COR-L47 (cell line): ENCODE results near the gene BIRC2.
A peak's percentile ranks its signal among the peaks of the same experiment; 100 is the strongest.
"Not testable (repeated sequence)": the region's sequence is repeated elsewhere in the genome, so short reads cannot be mapped to it uniquely, and the experiment has no call there.

Source experiments
- DNase-seq: peaks from one replicate; lab custom pipeline; 2025; lab: John Stamatoyannopoulos, UW

BIRC2 gene

GRCh38 chr11:102346748-102347461, at the start of gene BIRC2:
BIRC2 (plus strand) TSS chr11:102347214; CDS start chr11:102349855, 2,641 bp downstream.
- DNase-seq, result peak; percentile 91

DNA sequence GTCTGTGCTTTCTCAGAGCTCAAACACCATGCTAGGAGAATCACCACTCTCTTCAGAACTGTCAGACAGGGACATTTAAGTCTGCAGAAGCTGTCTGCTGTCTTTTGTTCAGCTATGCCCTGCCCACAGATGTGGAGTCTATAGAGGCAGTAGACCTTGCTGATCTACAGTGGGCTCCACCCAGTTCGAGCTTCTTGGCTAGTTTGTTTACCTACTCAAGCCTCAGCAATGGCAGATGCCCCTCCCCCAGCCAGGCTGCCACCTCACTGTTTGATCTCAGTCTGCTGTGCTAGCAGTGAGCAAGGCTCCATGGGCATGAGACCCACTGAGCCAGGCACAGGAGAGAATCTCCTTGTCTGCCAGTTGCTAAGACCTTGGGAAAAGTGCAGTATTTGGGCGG, 46.2 kb upstream of the BIRC2 start:
- not testable (repeated sequence) for DNase-seq

DNA sequence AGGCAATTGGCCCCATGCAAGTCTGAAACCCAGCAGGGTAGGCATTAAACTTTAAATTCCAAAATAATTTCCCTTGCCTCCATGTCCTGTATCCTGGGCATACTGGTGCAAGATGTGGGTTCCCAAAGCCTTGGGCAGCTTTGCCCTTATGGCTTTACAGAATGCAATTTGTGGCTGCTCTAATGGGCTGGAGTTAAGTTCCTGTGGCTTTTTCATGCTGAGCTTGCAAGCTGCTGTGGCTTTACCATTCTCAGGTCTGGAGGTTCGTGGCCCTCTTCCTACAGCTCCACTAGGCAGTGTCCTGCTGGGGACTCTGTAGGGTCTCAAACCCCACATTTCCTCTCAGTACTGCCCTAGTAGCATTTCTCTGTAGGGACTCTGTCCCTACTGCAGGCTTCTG, 44.8 kb upstream of the BIRC2 start:
- no peak for DNase-seq

GRCh38 chr11:102304686-102305085, 42.3 kb upstream of the BIRC2 start:
- no peak for DNase-seq

DNA sequence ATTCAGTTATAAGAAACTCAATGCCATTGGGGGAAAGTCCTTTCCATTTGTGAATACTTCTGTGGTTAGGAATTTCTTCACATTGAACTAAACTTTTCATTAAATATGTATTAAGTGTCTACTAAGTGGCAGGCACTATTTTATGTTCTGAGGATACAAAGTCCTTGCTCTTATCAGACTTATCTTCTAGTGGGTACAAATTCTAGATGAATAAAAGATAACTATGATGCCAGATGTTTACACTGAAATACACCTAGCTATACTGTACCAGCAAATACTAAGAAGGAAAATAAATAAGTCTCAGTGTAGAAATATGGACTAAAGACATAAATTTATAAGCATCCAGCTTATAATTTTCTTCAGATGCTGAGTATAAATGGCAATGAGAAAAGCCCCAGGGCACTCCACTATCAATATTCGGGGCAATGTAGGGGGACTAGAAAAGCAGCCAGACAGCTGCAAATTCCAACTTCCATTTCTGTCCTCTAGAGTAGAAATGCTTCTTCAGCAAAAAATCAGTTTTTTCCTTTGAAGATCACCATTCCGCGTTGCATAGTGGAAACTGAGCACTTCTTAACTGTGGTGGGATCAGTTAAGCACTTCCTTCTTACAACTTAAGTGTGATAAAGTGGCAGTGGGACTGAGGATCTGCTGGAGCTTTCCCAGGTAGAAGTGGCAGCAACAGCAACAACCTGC, 41.5 kb upstream of the BIRC2 start:
- no peak for DNase-seq

- peak; percentile 70 for DNase-seq
Measured at GRCh38 chr11:102306048-102306597, 40.9 kb upstream of the BIRC2 start.

GRCh38 chr11:102306817-102307726, 39.9 kb upstream of the BIRC2 start:
- peak; percentile 69 for DNase-seq

- DNase-seq, result no peak
Measured at GRCh38 chr11:102307727-102308038, 39.3 kb upstream of the BIRC2 start.

DNA sequence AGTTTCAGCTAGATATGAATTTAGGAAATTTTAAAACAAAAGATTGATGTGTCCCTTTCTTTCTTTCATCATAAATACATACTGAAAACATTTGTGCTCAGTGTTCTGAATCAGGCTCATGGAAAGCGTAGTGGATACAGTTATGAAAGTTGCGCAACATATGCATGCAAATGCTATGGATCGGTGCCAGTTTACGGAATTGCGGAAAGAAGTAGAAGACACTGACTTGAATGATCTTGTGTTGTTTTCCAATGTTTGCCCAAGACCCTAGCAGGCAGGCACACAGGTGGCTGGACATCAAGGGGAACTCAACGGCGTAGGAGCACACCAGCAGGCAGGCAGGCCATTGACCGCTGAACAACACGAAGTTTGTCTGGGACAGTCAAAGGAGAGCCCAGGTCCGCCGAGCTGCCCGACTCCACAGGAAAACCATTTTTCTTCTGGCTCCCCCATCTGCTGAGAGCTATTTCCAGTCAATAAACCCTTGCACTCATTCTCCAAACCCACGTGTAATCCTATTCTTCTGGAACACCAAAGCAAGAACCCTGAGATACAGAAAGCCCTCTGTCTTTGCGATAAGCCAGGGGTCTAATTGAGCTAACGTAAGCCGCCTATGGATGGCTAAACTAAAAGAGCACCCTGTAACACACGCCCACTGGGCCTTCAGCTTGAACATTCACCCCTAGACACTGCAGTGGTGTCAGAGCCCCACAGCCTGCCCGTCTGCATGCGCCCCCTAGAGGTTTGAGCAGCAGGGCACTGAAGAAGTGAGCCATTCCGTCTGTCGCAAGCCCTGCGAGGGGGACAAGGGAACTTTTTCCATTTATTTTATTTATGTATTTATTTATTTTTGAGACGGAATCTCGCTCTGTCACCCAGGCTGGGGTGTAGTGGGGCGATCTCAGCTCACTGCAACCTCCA, 37.1 kb upstream of the BIRC2 start:
- DNase-seq, result no peak

DNA sequence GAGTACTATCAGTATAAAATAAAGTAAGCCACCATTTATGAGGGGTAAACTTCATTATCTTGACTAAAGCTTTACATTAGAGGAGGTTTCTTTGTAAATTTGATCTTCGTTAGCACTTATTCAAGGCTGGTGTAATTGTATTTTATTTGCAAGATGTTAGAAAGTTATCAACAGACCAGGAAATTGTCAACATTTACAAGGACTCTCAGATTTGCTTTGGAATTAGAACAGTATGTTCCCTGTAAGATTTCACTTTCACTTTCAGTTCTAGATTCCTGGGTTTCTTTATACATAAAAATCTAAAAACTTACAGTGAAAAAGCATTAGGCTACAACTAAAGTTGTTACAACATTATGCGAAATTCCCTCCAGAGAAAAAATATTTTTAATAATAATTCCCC, 34.3 kb upstream of the BIRC2 start:
- no peak for DNase-seq

- DNase-seq, result no peak
Measured at GRCh38 chr11:102313238-102313940, 33.6 kb upstream of the BIRC2 start.

DNA sequence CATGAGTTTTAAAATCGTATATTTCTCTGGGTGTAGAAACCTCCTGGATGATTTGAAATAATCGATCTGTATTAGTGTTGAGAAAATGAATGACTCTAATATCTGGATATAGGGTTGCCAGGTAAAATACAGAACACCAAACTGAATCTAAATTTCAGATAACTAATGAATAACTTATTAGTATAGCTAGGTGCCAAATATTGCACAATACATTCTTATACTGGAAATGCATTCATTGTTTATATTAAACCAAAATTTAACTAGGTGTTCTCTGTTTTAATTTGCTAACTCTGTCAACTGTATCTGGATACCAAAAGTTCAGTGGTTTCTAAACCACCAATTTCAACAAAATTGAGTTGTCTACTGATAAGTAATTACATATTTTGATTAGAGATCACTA, 32.2 kb upstream of the BIRC2 start:
- DNase-seq, result no peak

GRCh38 chr11:102316346-102316904, 30.6 kb upstream of the BIRC2 start:
- DNase-seq, result no peak

GRCh38 chr11:102317099-102317767, 29.8 kb upstream of the BIRC2 start, which contains the start of gene BIRC3:
BIRC3 (plus strand) TSS chr11:102317484; CDS start chr11:102324510, 7,026 bp downstream.
- peak; percentile 95 for DNase-seq

GRCh38 chr11:102317768-102318103, 29.3 kb upstream of the BIRC2 start:
- no peak for DNase-seq

DNA sequence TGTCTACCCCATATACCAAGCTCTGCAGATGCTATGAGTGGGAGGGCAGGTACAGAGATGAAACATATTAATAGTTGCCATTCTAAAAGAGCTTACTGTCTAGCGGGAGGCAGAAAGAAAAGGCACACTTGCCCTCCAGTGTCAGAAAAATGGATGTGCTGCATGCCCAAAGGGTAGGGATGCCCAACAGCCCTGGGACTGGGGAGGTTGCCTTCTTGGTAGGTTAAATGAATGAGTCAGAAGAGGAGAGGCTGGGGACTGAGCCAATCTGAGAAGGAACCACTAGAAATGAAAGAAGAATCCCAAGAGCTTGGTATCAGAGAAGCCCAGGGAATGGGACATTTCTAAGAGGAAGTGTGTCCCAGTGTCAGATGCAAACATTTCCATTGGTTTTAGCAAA, 28.5 kb upstream of the BIRC2 start:
- no peak for DNase-seq

DNA sequence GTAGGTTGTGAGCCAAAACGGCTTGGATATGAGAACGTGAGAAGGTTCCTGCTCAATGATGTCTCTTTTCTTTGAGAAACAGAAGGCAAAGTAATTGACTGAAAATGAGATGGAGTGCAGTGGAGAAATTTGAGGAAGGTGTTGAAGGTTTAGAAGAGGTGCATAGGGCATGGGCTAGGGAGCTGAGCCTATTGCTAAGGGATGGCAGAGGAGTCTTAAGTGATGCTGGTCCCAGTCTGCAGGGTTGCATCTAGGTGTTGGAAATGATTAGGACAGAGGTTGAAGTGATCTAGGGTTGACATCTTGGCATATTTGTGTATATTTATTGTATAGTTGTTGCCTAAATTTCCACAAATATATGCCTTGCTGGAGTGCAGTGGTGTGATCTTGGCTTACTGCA, 27.5 kb upstream of the BIRC2 start:
- DNase-seq, result no peak

DNA sequence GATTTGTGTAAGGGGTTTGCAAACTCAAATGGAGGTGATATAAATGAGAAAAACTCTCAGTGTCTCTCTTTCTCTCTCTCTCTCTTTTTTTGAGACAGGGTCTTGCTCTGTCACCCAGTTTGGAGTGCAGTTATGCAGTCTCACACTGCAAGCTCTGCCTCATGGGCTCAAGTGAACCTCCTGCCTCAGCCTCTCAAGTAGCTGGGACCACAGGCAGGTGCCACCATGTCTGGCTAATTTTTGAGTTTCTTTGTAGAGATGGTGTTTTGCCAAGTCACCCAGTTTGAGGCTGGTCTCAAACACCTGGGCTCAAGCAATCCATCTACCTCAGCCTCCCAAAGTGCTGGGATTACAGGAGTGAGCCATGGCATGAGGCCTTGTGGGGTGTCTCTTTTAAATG, 26.8 kb upstream of the BIRC2 start:
- DNase-seq, result no peak

DNA sequence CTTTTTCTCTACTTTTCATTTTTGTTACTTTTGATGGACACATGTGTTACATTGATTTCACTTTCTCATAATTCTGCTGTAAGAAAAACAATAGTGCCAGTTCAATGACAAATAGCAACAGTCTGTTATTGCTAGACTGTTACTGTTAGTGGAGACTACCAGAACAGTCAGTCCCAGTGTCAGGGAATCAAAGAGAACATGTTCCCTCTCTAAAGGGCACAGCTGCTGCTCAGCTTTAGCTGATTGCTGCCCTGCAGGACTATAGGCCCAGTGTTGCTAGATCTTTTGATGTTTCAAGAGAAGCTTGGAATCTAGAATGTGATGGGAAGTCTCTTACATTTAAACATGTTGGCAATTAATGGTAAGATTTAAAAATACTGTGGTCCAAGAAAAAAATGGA, 26.3 kb upstream of the BIRC2 start:
- DNase-seq, result no peak

DNA sequence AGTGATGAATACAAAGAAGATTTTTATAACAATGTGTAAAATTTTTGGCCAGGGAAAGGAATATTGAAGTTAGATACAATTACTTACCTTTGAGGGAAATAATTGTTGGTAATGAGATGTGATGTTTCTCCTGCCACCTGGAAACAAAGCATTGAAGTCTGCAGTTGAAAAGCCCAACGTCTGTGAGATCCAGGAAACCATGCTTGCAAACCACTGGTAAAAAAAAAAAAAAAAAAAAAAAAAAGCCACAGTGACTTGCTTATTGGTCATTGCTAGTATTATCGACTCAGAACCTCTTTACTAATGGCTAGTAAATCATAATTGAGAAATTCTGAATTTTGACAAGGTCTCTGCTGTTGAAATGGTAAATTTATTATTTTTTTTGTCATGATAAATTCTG, 24.5 kb upstream of the BIRC2 start:
- DNase-seq, result no peak
